ENCODE data around the gene PCID2. TPM values are rescaled to one million over a fixed set of nuclear protein-coding genes. Genes with fewer than 3 reads are reported as not detected.

PCID2 gene
- total RNA-seq, 1 experiment from 2014 or later: 64.6 TPM

- Histone ChIP-seq H3K36me3 (peaks cover 32% of the 10 kb centered on the region), H3K27ac (peak overlapping the region; percentile 49), H3K4me3 (no peak overlapping the region), H3K27me3 (no peaks in the 10 kb centered on the region), H3K4me1 (peaks cover 23% of the 10 kb centered on the region), H3K9me3 (replicated peaks) (no peaks in the 10 kb centered on the region)
- no peak for DNase-seq
These were observed 22.2 kb downstream of the PCID2 start for GRCh38 chr13:113186061-113186900.

- Histone ChIP-seq H3K9me3 (replicated peaks) (no peaks in the 10 kb centered on the region), H3K27ac (no peak overlapping the region), H3K27me3 (no peaks in the 10 kb centered on the region), H3K4me3 (no peak overlapping the region), H3K36me3 (peaks cover 41% of the 10 kb centered on the region), H3K4me1 (peaks cover 24% of the 10 kb centered on the region)
- DNase-seq: peak in 1 of 2 experiments; percentile 17
These were observed 23.7 kb downstream of the PCID2 start for GRCh38 chr13:113184568-113185440.

DNA sequence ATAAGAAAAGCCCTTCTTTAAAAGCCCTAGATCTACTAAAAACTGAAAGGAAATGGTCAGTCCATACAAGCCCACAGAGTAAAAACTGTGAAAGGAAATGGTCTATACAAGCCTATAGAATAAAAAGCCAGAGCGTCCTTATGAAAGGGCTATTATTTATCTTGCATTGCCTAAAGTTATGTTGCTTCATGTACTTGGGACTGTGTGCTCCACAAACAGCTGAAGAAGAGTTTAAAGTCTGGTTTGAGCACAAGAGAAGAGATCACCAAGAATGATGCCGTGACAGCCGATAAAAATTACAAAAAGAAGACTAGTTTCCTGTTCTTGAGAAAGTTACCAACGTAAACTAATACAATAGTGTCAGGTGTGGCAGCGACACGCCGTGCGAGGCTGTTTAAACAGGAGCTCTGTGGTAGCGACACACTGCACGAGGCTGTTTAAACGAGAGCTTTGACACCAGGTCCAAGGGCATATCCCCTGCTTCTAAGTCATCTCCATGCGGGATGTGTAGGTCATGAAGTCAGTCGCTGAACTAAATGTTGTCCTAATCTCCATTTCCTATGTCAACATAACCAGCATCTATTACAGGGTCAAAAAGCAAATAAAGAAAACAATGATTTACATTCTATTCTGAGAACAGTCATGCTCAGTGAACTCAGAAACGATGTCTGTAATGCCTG, 24.9 kb downstream of the PCID2 start:
- H3K4me3 ChIP-seq: no peak overlapping the region
- no peaks in the 10 kb centered on the region for H3K27me3 ChIP-seq
- H3K9me3 ChIP-seq (replicated peaks): no peaks in the 10 kb centered on the region
- peaks cover 30% of the 10 kb centered on the region for H3K4me1 ChIP-seq
- no peak overlapping the region for H3K27ac ChIP-seq
- peaks cover 46% of the 10 kb centered on the region for H3K36me3 ChIP-seq
- DNase-seq: no peak

DNA sequence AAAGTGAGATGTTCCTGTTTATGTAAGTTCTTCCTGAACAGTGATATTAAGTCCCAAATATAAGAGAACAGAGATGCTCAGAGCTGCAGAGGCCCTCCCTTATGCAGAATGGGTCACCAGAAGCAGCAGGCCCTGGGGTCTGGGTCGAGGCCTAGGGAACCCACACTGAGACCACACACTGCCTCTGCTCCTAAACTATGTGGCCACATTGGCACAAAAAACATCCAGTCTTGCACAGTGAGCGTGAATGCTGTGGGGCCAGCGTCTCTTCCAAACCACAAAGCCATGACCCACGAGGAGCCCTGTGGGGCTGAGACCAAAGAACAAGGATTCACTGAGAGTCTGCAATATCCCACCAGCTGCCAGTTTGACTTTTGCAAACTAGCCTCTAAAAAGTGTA, 26.4 kb downstream of the PCID2 start:
- no peak overlapping the region for H3K27ac ChIP-seq
- H3K9me3 ChIP-seq (replicated peaks): no peaks in the 10 kb centered on the region
- no peaks in the 10 kb centered on the region for H3K27me3 ChIP-seq
- DNase-seq: no peak
- H3K36me3 ChIP-seq: peaks cover 54% of the 10 kb centered on the region
- no peak overlapping the region for H3K4me3 ChIP-seq
- peaks cover 26% of the 10 kb centered on the region for H3K4me1 ChIP-seq

DNA sequence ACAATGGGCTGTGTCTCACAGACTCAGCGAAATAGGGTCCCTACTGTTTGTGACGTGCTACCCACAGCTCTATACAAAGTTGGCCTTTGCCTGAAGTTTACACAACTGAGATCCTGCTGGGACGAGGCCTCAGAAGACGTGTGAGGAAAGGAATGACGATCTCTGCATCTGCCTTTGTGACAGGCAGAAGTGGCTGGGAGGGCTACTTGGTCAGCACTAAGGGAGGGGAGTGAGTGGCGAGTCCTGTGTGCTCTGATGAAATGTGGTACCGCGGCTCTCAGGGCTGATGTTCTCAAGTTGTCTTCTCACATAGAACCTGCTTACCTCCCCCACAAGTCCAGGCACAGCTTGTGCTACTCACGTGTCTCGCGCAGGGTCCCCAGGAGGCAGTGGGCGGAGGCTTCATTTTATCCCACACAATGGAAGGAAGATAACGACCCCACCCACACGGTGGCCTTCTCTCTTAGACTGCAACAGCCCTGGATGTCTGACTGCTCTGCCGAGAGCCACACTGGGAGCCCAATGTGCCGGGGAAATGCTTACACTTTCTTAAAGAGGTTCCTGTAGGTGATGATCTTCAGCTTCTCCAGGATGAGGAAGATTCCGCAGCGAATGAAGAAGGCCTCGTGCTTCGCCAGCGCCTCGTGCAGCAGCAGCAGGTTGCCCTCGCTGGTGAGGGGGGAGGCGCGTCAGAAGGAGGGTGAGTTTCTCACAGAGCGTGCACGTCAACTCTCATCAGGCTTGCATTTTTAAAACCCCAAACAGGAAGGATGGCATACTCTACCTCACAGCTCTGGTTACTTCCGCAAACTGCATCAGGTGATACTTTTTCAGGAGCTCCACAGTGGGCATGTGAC, 28.9 kb downstream of the PCID2 start:
- Histone ChIP-seq H3K9me3 (replicated peaks) (no peaks in the 10 kb centered on the region), H3K27me3 (no peaks in the 10 kb centered on the region), H3K4me1 (peaks cover 15% of the 10 kb centered on the region), H3K4me3 (no peak overlapping the region), H3K27ac (no peak overlapping the region), H3K36me3 (peaks cover 62% of the 10 kb centered on the region)
- no peak for DNase-seq

DNA sequence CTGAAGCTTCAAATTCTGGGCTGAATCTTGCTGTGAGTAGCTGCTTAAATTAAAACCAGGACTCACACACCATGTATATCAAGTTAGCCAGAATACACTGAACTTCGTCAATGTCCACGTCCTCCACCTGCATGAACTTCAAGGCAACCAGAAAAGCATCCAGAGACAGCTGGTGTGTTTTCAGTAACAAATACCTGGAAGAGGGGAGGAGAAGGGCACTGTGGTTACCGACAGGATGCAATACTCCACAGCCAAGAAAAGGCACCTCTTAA, 29.6 kb downstream of the PCID2 start:
- H3K9me3 ChIP-seq (replicated peaks): no peaks in the 10 kb centered on the region
- no peak for DNase-seq
- peaks cover 15% of the 10 kb centered on the region for H3K4me1 ChIP-seq
- H3K27ac ChIP-seq: peak overlapping the region; percentile 61
- peaks cover 58% of the 10 kb centered on the region for H3K36me3 ChIP-seq
- no peak overlapping the region for H3K4me3 ChIP-seq
- H3K27me3 ChIP-seq: no peaks in the 10 kb centered on the region

DNA sequence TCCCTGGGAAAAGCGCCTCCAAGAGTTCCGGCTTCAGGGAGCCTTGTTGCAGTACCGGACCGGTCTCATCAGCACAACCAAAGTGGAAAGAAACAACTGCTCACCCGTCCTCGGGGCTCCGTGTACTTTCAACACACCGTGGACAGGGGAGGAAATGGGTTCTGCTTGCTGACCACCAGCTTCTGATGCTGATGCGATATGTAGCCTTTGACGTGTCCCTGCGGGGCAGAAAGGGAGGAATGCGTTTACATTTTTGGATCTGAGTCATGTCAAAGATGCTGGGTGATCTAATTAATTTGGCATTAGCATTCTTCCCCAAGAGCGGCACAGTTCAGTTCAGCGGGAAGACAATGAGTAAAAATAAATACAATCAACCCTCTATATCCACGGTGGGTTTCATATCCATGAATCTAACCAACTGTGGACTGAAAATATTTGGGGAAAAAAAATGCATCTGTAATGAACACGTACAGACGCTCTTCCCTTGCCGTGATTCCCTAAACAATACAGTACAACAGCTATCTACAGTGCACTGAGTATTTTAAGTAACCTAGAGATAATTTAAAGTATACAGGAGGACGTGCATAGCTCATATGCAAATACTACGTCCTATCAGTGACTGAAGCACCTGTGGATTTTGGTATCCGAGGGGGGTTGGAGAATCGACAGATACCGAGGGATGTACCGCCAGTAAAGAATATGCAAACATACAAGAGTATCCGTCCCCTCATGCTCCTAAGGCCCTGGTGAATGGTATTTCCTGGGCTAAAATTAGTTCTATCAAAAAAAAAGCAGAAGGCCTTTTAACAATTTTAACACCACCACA, 30.2 kb downstream of the PCID2 start:
- Histone ChIP-seq H3K27me3 (no peaks in the 10 kb centered on the region), H3K27ac (peak overlapping the region; percentile 61), H3K9me3 (replicated peaks) (no peaks in the 10 kb centered on the region), H3K4me1 (peaks cover 15% of the 10 kb centered on the region), H3K36me3 (peaks cover 52% of the 10 kb centered on the region), H3K4me3 (no peak overlapping the region)
- peak in 1 of 2 experiments; percentile 51 for DNase-seq

GRCh38 chr13:113176822-113177221, 31.6 kb downstream of the PCID2 start:
- H3K36me3 ChIP-seq: peaks cover 46% of the 10 kb centered on the region
- DNase-seq: no peak
- no peaks in the 10 kb centered on the region for H3K9me3 ChIP-seq (replicated peaks)
- H3K27me3 ChIP-seq: no peaks in the 10 kb centered on the region
- H3K4me1 ChIP-seq: peaks cover 15% of the 10 kb centered on the region
- H3K27ac ChIP-seq: no peak overlapping the region
- no peak overlapping the region for H3K4me3 ChIP-seq

DNA sequence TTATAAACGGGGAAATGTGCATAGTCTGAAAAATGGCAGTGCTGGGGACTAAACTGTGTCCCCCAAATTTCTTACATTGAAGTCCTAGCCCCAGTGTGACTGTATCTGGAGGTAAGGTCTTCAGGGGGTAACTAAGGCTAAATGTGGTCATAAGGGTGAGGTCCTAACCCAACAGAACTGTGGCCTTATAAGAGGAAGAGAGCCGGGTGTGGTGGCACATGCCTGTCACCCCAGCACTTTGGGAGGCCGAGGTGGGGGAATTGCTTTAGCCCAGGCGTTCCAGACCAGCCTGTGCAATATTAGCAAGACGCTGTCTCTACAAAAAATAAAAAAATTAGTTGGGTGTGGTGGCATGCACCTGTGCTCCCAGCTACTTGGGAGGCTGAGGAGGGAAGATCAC, 32.2 kb downstream of the PCID2 start:
- Histone ChIP-seq H3K36me3 (peaks cover 40% of the 10 kb centered on the region), H3K4me1 (peaks cover 15% of the 10 kb centered on the region), H3K27me3 (no peaks in the 10 kb centered on the region), H3K9me3 (replicated peaks) (no peaks in the 10 kb centered on the region), H3K27ac (no peak overlapping the region), H3K4me3 (no peak overlapping the region)
- no peak for DNase-seq

GRCh38 chr13:113172419-113172926, 36.0 kb downstream of the PCID2 start:
- Histone ChIP-seq H3K27me3 (no peaks in the 10 kb centered on the region), H3K36me3 (peaks cover 16% of the 10 kb centered on the region), H3K9me3 (replicated peaks) (no peaks in the 10 kb centered on the region), H3K27ac (no peak overlapping the region), H3K4me3 (no peak overlapping the region), H3K4me1 (no peaks in the 10 kb centered on the region)
- no peak for DNase-seq

DNA sequence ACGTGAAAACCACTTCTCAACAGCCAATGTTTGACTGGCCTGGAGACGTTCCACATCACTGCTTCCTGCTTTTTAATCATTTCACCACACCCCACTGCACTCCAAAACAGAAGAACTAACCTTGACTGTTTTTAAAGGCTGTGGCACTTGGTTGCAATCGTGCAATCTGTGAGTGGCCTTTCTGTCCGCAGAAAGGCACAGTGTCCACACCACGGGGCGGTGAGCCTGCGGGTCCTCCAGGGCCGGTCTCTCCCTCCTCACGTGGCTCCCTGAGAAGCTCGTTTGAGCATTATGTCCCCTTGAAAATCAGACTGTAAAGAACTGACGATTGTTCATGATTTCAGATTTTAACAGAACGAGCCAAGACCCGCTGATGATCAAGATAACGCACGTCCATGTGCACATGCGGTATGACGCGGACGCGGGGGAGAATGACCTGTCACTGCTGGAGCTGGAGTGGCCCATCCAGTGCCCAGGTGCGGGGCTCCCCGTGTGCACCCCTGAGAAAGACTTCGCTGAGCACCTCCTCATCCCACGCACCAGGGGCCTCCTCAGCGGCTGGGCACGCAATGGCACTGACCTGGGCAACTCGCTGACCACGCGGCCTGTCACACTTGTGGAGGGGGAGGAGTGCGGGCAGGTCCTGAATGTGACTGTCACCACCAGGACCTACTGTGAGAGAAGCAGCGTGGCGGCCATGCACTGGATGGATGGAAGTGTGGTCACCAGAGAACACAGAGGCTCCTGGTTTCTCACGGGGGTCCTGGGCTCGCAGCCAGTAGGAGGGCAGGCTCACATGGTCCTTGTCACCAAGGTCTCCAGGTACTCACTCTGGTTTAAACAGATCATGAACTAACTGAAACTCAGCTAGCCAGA, 37.0 kb downstream of the PCID2 start:
- Histone ChIP-seq H3K4me3 (no peak overlapping the region), H3K9me3 (replicated peaks) (no peaks in the 10 kb centered on the region)
- no peak for DNase-seq

GRCh38 chr13:113170511-113170910, 38.0 kb downstream of the PCID2 start:
- no peaks in the 10 kb centered on the region for H3K9me3 ChIP-seq (replicated peaks)
- peaks cover 5% of the 10 kb centered on the region for H3K36me3 ChIP-seq
- no peak overlapping the region for H3K27ac ChIP-seq
- no peak overlapping the region for H3K4me3 ChIP-seq
- no peak for DNase-seq
- H3K4me1 ChIP-seq: peaks cover 3% of the 10 kb centered on the region
- H3K27me3 ChIP-seq: no peaks in the 10 kb centered on the region

More for the DNA sequence above, 37.0 kb downstream of the PCID2 start:
- Histone ChIP-seq H3K4me1 (no peaks in the 10 kb centered on the region), H3K36me3 (peaks cover 6% of the 10 kb centered on the region), H3K27me3 (no peaks in the 10 kb centered on the region), H3K27ac (no peak overlapping the region)

Data from SJCRH30 (cell line).